ENCODE results near the gene ACIN1. TPM values are rescaled to one million over a fixed set of nuclear protein-coding genes. Genes with fewer than 3 reads are reported as not detected.

ACIN1 gene
- total and polyA plus RNA-seq, 9 of the 15 experiments (the other 6 are each of a cell fraction or from before 2014, with no cell fraction given): 5.0 to 196 (median 129) TPM

- Histone ChIP-seq H3K9me1 (ENCODE audit: control insufficient read depth, insufficient read depth, low read length) (no peaks in the 10 kb centered on the region), H3K4me3 (no peak overlapping the region), H3K9ac (ENCODE audit: insufficient read depth in 1 of 2, low read depth in 2 of 2, low read length in 2 of 2) (no peak overlapping the region), H3K4me2 (ENCODE audit: insufficient read depth, low read length) (no peak overlapping the region), H2AFZ (ENCODE audit: low read depth, low read length) (no peak overlapping the region), H3K36me3 (ENCODE audit: control insufficient read depth, insufficient read depth, low read length) (peaks cover 5% of the 10 kb centered on the region; the same call in 1 of the 3 replicates), H3K27ac (ENCODE audit: extremely low read depth, low read depth, low read length) (no peak overlapping the region), H4K20me1 (replicated peaks; ENCODE audit: control insufficient read depth, insufficient read depth, low read length) (no peaks in the 10 kb centered on the region), H3K4me1 (replicated peaks in 1 of 2; ENCODE audit: control insufficient read depth in 2 of 2, insufficient read depth in 2 of 2, low read length in 2 of 2) (peaks cover 4 to 31% of the 10 kb centered on the region in 2 experiments; a peak in 4 of 5 replicates), H3K9me3 (replicated peaks; ENCODE audit: control insufficient read depth, insufficient read depth, low read depth, low read length) (no peaks in the 10 kb centered on the region), H3K79me2 (ENCODE audit: control insufficient read depth, insufficient read depth, low read length) (no peaks in the 10 kb centered on the region), H3K27me3 (ENCODE audit: control insufficient read depth in 2 of 2, insufficient read depth in 2 of 2, low read length in 2 of 2) (no peaks in the 10 kb centered on the region)
- ATAC-seq: no peak
- ChIA-PET CTCF (ENCODE audit: low intra/inter-chr PET ratio) (interaction anchor here (1.8 to 9.2 kb wide), 3 partner anchors 56 to 78 kb away, joined by 11 to 141 read pairs (median 45); no protein-coding TSS in a partner anchor), POLR2A (interaction anchor here (0.6 to 1.5 kb wide), 5 partner anchors 57 to 118 kb away, joined by 3 to 5 read pairs (median 3); partner anchors contain the start of gene AJUBA)
- TF ChIP-seq ZBTB2 (IDR thresholded peaks at IDR 0.05): no peak
- no peak for TF ChIP-seq HSF4 (CRISPR knock-in tag; IDR thresholded peaks at IDR 0.05; ENCODE audit: borderline replicate concordance)
- TF ChIP-seq CCAR2 (IDR thresholded peaks at IDR 0.05; ENCODE audit: low read depth, low read length): no peak
- TF ChIP-seq TEAD4 (IDR thresholded peaks at IDR 0.05; ENCODE audit: low read length): no peak
- no peak for TF ChIP-seq TEAD4 (CRISPR knock-in tag; IDR thresholded peaks at IDR 0.05; ENCODE audit: borderline replicate concordance)
- no peak for TF ChIP-seq BRCA1 (IDR thresholded peaks at IDR 0.05)
- no peak for TF ChIP-seq BRCA1 (CRISPR knock-in tag; IDR thresholded peaks at IDR 0.05)
- no peak for TF ChIP-seq ZNF184 (CRISPR knock-in tag; IDR thresholded peaks at IDR 0.05)
- TF ChIP-seq STAT6 (CRISPR knock-in tag; IDR thresholded peaks at IDR 0.05): no peak
- BruUV-seq (replicated peaks): no TSS peak
- in situ Hi-C loops (cut with MboI) (loop anchor here (5.0 kb wide), 1 partner anchor 74 kb away; no protein-coding TSS in a partner anchor), intact Hi-C loops (cut with micrococcal nuclease) (loop anchor here (1.0 kb wide), 1 partner anchor 57 kb away; no protein-coding TSS in a partner anchor)
- 46% methylated on average over 3 of the region's 5 CpGs for WGBS (ENCODE audit: insufficient coverage, low coverage, missing lambda C conversion rate)
- FAIRE-seq: peak; percentile 19
- no peak for DNase-seq (ENCODE audit: extremely low read depth in 1 of 4, low spot score in 3 of 4)
Observed at GRCh38 chr14:23051141-23052057, 43.5 kb downstream of the ACIN1 start.

All from K562 (cell line).